ENCODE measurements around the gene SH3BGRL2. TPM values are rescaled to one million over a fixed set of nuclear protein-coding genes. Genes with fewer than 3 reads are reported as not detected.

The SH3BGRL2 gene
- total RNA-seq, 1 experiment from 2014 or later = 5.2 TPM

GRCh38 chr6:79705456-79705995 lies 74.4 kb downstream of the SH3BGRL2 start (continued):
- TF ChIP-seq CEBPB (IDR thresholded peaks at IDR 0.05; ENCODE audit: low read depth) = no peak

GRCh38 chr6:79706527-79706926 lies 75.4 kb downstream of the SH3BGRL2 start:
- no TSS peak for BruUV-seq (replicated peaks)
- Histone ChIP-seq H2AFZ (ENCODE audit: low read depth, low read length, poor library complexity, severe bottlenecking) (no peak overlapping the region), H3K4me2 (ENCODE audit: low read length) (no peak overlapping the region), H3K36me3 (ENCODE audit: control insufficient read depth in 1 of 2, insufficient read depth in 2 of 2, low read length in 2 of 2) (no peaks in the 10 kb centered on the region), H3K9me3 (ENCODE audit: control insufficient read depth in 1 of 2, insufficient read depth in 1 of 2, low read depth in 1 of 2, low read length in 2 of 2) (no peaks in the 10 kb centered on the region), H3K79me2 (ENCODE audit: insufficient read depth, low read length) (no peaks in the 10 kb centered on the region), H3K9ac (ENCODE audit: low read length) (no peak overlapping the region), H3K27me3 (ENCODE audit: insufficient read depth, low read length) (no peaks in the 10 kb centered on the region), H3K4me3 (replicated peaks in 1 of 2; ENCODE audit: low read depth in 1 of 2, low read length in 2 of 2) (no peak overlapping the region), H3K27ac (ENCODE audit: low read depth, low read length) (no peak overlapping the region), H4K20me1 (ENCODE audit: insufficient read depth) (no peaks in the 10 kb centered on the region), H3K9me2 (ENCODE audit: insufficient read depth) (no peaks in the 10 kb centered on the region), H3K4me1 (ENCODE audit: control insufficient read depth in 1 of 2, insufficient read depth in 2 of 2, low read length in 2 of 2) (no peaks in the 10 kb centered on the region)
- no peak for ATAC-seq
- RAD21 ChIA-PET (ENCODE audit: low non-redundant PET in 1 of 2, low total read pairs in 2 of 2, uncharacterized antibody in 2 of 2, unreplicated experiment in 2 of 2) = no interaction called here
- no peak for DNase-seq (ENCODE audit: low read depth, low spot score)
- CTCF ChIA-PET = no interaction called here
- POLR2A ChIA-PET = interaction anchor here (0.7 kb wide), 1 partner anchor 48 kb away, joined by 3 read pairs; no protein-coding TSS in a partner anchor
- intact Hi-C loops (cut with micrococcal nuclease) = no loop called here
- TF ChIP-seq MAX (IDR thresholded peaks at IDR 0.05) (no peak), ZBTB33 (IDR thresholded peaks at IDR 0.05; ENCODE audit: extremely low read depth, insufficient replicate concordance, low read length) (no peak), CBX3 (IDR thresholded peaks at IDR 0.05; ENCODE audit: low read depth) (no peak), YY1 (IDR thresholded peaks at IDR 0.05; ENCODE audit: extremely low read depth, insufficient replicate concordance, low read depth, low read length) (no peak), CTCF (IDR thresholded peaks at IDR 0.05 in 2 of 3, conservative IDR thresholded peaks at IDR 0.05 in 1 of 3; ENCODE audit: borderline replicate concordance in 1 of 3, insufficient read depth in 1 of 3, low read depth in 2 of 3, low read length in 2 of 3) (no peak), JUND (IDR thresholded peaks at IDR 0.05) (no peak), EGR1 (IDR thresholded peaks at IDR 0.05; ENCODE audit: low read depth) (no peak), SP1 (IDR thresholded peaks at IDR 0.05; ENCODE audit: low read depth) (no peak), ATF3 (IDR thresholded peaks at IDR 0.05) (no peak), SRF (IDR thresholded peaks at IDR 0.05; ENCODE audit: low read depth) (no peak), ELF1 (IDR thresholded peaks at IDR 0.05; ENCODE audit: borderline replicate concordance, low read depth) (no peak), TCF7L2 (IDR thresholded peaks at IDR 0.05; ENCODE audit: borderline replicate concordance, extremely low read depth, insufficient read depth, insufficient read length) (no peak), ZNF274 (IDR thresholded peaks at IDR 0.05; ENCODE audit: low read depth, low read length) (no peak), ZFX (IDR thresholded peaks at IDR 0.05) (no peak), RAD21 (IDR thresholded peaks at IDR 0.05; ENCODE audit: low read depth) (no peak), CEBPB (IDR thresholded peaks at IDR 0.05; ENCODE audit: low read depth) (no peak), POLR2AphosphoS5 (IDR thresholded peaks at IDR 0.05; ENCODE audit: low read depth, low read length) (no peak), REST (IDR thresholded peaks at IDR 0.05; ENCODE audit: low read depth) (no peak)

All from HCT116 (cell line).